CD4-positive, alpha-beta T cell (primary cell): ENCODE data around the gene SUSD6. TPM values are rescaled to one million over a fixed set of nuclear protein-coding genes. Genes with fewer than 3 reads are reported as not detected.
A peak's percentile ranks its signal among the peaks of the same experiment; 100 is the strongest.

Experiments used
- ATAC-seq: fragments of 200-7000 bp; cut with Tn5 transposase; one replicate; pipeline ENCODE4 v1.10.0; 2022; ENCODE audit warnings: mild to moderate bottlenecking; ENCODE audit not compliant: poor library complexity
- CTCF ChIA-PET: fragments of 350-600 bp; sonication (Branson Sonifier 250); formaldehyde crosslinking; loops from one replicate; lab custom pipeline; 2021; ENCODE audit warnings: antibody characterized with exemption, inconsistent platforms; lab: Charles Lee
- POLR2A ChIA-PET: fragments of 350-600 bp; sonication (Branson Sonifier 250); formaldehyde crosslinking; loops from one replicate; lab custom pipeline; 2021; ENCODE audit warnings: antibody characterized with exemption, inconsistent platforms; lab: Charles Lee
- DNase-seq, 14 experiments: peaks; one replicate each; pipeline ENCODE4 v3.0.0-alpha.2; 2013 to 2020; ENCODE audit warnings: mixed read lengths in 2 of 14
- H3K27ac ChIP-seq, 2 donors: one replicate each; pipeline versions ENCODE4 v1.5.1 to v1.7.0; 2013; ENCODE audit warnings: low read length in 2 of 2, low read depth in 1 of 2, mild to moderate bottlenecking in 1 of 2
- H3K27me3 ChIP-seq, 2 experiments: 1 replicate in 1 of 2; 2 replicates in 1 of 2; pipeline versions ENCODE4 v1.6.1 to v1.7.0; 2013; ENCODE audit warnings: low read length in 2 of 2, control low read depth in 1 of 2, mild to moderate bottlenecking in 1 of 2, moderate library complexity in 1 of 2; ENCODE audit not compliant: insufficient read depth in 2 of 2, control insufficient read depth in 1 of 2
- H3K36me3 ChIP-seq: one replicate; pipeline ENCODE4 v1.6.1; 2013; ENCODE audit warnings: low read length, control low read depth; ENCODE audit not compliant: insufficient read depth
- H3K4me1 ChIP-seq: one replicate; pipeline ENCODE4 v1.6.1; 2013; ENCODE audit warnings: low read length, control low read depth; ENCODE audit not compliant: insufficient read depth
- H3K4me3 ChIP-seq: one replicate; pipeline ENCODE4 v1.5.1; 2013; ENCODE audit warnings: mild to moderate bottlenecking, low read length, moderate library complexity
- H3K9me3 ChIP-seq, 2 experiments: 1 replicate in 1 of 2; 2 replicates in 1 of 2; pipeline versions ENCODE4 v1.6.1 to v1.7.0; 2013; ENCODE audit warnings: low read length in 2 of 2, mild to moderate bottlenecking in 2 of 2, control low read depth in 1 of 2, moderate library complexity in 1 of 2; ENCODE audit not compliant: control insufficient read depth in 1 of 2, insufficient read depth in 1 of 2
- H3K27ac Mint-ChIP-seq: one replicate; pipeline ENCODE4 v1.8.0; 2020; ENCODE audit warnings: mixed read lengths
- H3K27me3 Mint-ChIP-seq: one replicate; pipeline ENCODE4 v1.8.0; 2021; ENCODE audit warnings: mixed read lengths
- H3K36me3 Mint-ChIP-seq: one replicate; pipeline ENCODE4 v1.8.0; 2021; ENCODE audit warnings: low read depth, mixed read lengths
- H3K4me1 Mint-ChIP-seq: one replicate; pipeline ENCODE4 v1.8.0; 2021; ENCODE audit warnings: low read depth, mixed read lengths
- H3K4me3 Mint-ChIP-seq: one replicate; pipeline ENCODE4 v1.8.0; 2020; ENCODE audit warnings: mild to moderate bottlenecking, mixed read lengths
- H3K9me3 Mint-ChIP-seq: one replicate; pipeline ENCODE4 v1.8.0; 2020; ENCODE audit warnings: mixed read lengths
- intact Hi-C, 2 experiments: fragments of 100-400 bp; cut with DNase I in 1 of 2; cut with micrococcal nuclease in 1 of 2; formaldehyde crosslinking; loops; one replicate each; pipeline versions ENCODE4 v1.15.1 to v1.9.0; 2023 to 2025; cut with DNase I, micrococcal nuclease
- total RNA-seq, 174 experiments: library from RNA in 2 of 174; stranded (reverse) in 2 of 174; gene quantifications; one replicate each; pipeline ENCODE4 v1.2.3 and lab custom pipeline; 2021 to 2026
- TF ChIP-seq, protein P1 (sequence below): fragments of 200-600 bp; IDR thresholded peaks from one replicate; pipeline ENCODE4 v1.8.0; 2022; ENCODE audit warnings: antibody characterized with exemption, mild to moderate bottlenecking

Gene SUSD6
- total RNA-seq, 2 experiments from 2014 or later = 93.7 to 95.1 TPM

- TF ChIP-seq, protein P1, sequence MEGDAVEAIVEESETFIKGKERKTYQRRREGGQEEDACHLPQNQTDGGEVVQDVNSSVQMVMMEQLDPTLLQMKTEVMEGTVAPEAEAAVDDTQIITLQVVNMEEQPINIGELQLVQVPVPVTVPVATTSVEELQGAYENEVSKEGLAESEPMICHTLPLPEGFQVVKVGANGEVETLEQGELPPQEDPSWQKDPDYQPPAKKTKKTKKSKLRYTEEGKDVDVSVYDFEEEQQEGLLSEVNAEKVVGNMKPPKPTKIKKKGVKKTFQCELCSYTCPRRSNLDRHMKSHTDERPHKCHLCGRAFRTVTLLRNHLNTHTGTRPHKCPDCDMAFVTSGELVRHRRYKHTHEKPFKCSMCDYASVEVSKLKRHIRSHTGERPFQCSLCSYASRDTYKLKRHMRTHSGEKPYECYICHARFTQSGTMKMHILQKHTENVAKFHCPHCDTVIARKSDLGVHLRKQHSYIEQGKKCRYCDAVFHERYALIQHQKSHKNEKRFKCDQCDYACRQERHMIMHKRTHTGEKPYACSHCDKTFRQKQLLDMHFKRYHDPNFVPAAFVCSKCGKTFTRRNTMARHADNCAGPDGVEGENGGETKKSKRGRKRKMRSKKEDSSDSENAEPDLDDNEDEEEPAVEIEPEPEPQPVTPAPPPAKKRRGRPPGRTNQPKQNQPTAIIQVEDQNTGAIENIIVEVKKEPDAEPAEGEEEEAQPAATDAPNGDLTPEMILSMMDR = no peak
- H3K27me3 ChIP-seq = no peaks in the 10 kb centered on the region
- H3K27ac Mint-ChIP-seq = peak overlapping the region; percentile 33
- no peak overlapping the region for H3K27ac ChIP-seq
- peaks cover 78% of the 10 kb centered on the region for H3K36me3 Mint-ChIP-seq
- POLR2A ChIA-PET = no interaction called here
- DNase-seq (peak in 3 of 14 experiments; percentile 19 to 53 (median 38)), ATAC-seq (peak; percentile 43)
- H3K4me3 Mint-ChIP-seq = no peak overlapping the region
- intact Hi-C loops = no loop called here
- CTCF ChIA-PET = interaction anchor here (1.2 kb wide), 1 partner anchor 11 kb away, joined by 3 read pairs; no protein-coding TSS in a partner anchor
- H3K27me3 Mint-ChIP-seq = no peaks in the 10 kb centered on the region
- no peaks in the 10 kb centered on the region for H3K9me3 Mint-ChIP-seq
- no peaks in the 10 kb centered on the region for H3K9me3 ChIP-seq
- H3K4me1 Mint-ChIP-seq = peaks cover 93% of the 10 kb centered on the region
- H3K4me3 ChIP-seq = no peak overlapping the region
- H3K4me1 ChIP-seq = peaks cover 51% of the 10 kb centered on the region
- peaks cover 36% of the 10 kb centered on the region for H3K36me3 ChIP-seq
These were observed 47.4 kb downstream of the SUSD6 start for GRCh38 chr14:69658664-69659261.

GRCh38 chr14:69660344-69661193 is 49.2 kb downstream of the SUSD6 start:
- no peak for ATAC-seq
- intact Hi-C loops = loop anchor here in 1 of 2 experiments (10.0 kb wide), 1 partner anchor 46 kb away; the partner anchor contains the start of gene SUSD6

DNA sequence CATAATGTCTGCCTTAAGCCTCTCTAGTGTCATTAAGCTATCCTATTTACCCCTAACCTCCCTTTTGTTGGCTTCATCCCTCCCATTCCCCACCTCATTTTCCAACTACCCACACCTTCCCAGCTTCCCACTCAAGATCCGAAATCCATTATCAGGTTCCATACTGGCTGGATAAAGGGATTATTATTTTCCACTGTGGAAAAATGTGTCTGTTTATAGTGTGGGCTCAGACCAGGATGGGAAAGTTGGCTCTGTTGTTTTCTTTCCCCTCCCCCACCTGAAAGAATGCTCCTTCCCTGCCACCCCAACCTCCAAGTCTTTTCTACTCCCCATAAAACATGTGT is 49.8 kb downstream of the SUSD6 start:
- DNase-seq (no peak), ATAC-seq (no peak)
- no peaks in the 10 kb centered on the region for H3K27me3 ChIP-seq
- ChIA-PET POLR2A (no interaction called here), CTCF (no interaction called here)
- H3K27me3 Mint-ChIP-seq = no peaks in the 10 kb centered on the region
- H3K36me3 ChIP-seq = peaks cover 36% of the 10 kb centered on the region
- intact Hi-C loops = loop anchor here in 1 of 2 experiments (10.0 kb wide), 1 partner anchor 46 kb away; the partner anchor contains the start of gene SUSD6
- H3K36me3 Mint-ChIP-seq = peaks cover 72% of the 10 kb centered on the region
- no peak overlapping the region for H3K27ac ChIP-seq
- no peak overlapping the region for H3K4me3 ChIP-seq
- TF ChIP-seq, protein P1 = no peak
- H3K9me3 ChIP-seq = no peaks in the 10 kb centered on the region
- no peaks in the 10 kb centered on the region for H3K9me3 Mint-ChIP-seq
- H3K4me1 Mint-ChIP-seq = peaks cover 95% of the 10 kb centered on the region
- H3K27ac Mint-ChIP-seq = peak overlapping the region; percentile 52
- H3K4me1 ChIP-seq = peaks cover 39% of the 10 kb centered on the region
- H3K4me3 Mint-ChIP-seq = no peak overlapping the region

More at GRCh38 chr14:69660344-69661193, 49.2 kb downstream of the SUSD6 start:
- no peaks in the 10 kb centered on the region for H3K9me3 Mint-ChIP-seq
- peaks cover 36% of the 10 kb centered on the region for H3K36me3 ChIP-seq
- no peak overlapping the region for H3K4me3 Mint-ChIP-seq
- TF ChIP-seq, protein P1 = no peak
- no peaks in the 10 kb centered on the region for H3K27me3 ChIP-seq
- CTCF ChIA-PET = no interaction called here
- H3K4me1 ChIP-seq = peaks cover 43% of the 10 kb centered on the region
- no peaks in the 10 kb centered on the region for H3K27me3 Mint-ChIP-seq
- H3K9me3 ChIP-seq = no peaks in the 10 kb centered on the region
- H3K27ac ChIP-seq = no peak overlapping the region
- no peak for DNase-seq
- POLR2A ChIA-PET = no interaction called here
- peak overlapping the region; percentile 52 for H3K27ac Mint-ChIP-seq
- peaks cover 95% of the 10 kb centered on the region for H3K4me1 Mint-ChIP-seq
- peaks cover 72% of the 10 kb centered on the region for H3K36me3 Mint-ChIP-seq
- H3K4me3 ChIP-seq = no peak overlapping the region
